KMS-11 (cell line): Measurements from ENCODE around the gene ANKRD61.
A peak's percentile ranks its signal among the peaks of the same experiment; 100 is the strongest.
"Not testable (repeated sequence)": the region's sequence is repeated elsewhere in the genome, so short reads cannot be mapped to it uniquely, and the experiment has no call there.

Source experiments
- H2AFZ ChIP-seq: fragments of 200-600 bp; sonication (generic); 2 replicates; pipeline ENCODE4 v1.6.1; 2016; ENCODE audit warnings: antibody characterized with exemption, mixed run types, low read depth
- H3K27ac ChIP-seq: fragments of 200-600 bp; sonication (generic); 2 replicates; pipeline ENCODE4 v1.6.1; 2016; ENCODE audit warnings: mild to moderate bottlenecking, mixed run types
- H3K27me3 ChIP-seq: fragments of 200-600 bp; sonication (generic); 2 replicates; pipeline ENCODE4 v1.6.1; 2017; ENCODE audit warnings: mild to moderate bottlenecking, low read depth, mixed run types, moderate library complexity; ENCODE audit not compliant: insufficient read depth
- H3K36me3 ChIP-seq: fragments of 200-600 bp; sonication (generic); 2 replicates; pipeline ENCODE4 v1.6.1; 2017; ENCODE audit warnings: mild to moderate bottlenecking, mixed run types; ENCODE audit not compliant: insufficient read depth
- H3K4me1 ChIP-seq: fragments of 200-600 bp; sonication (generic); 2 replicates; pipeline ENCODE4 v1.6.1; 2016; ENCODE audit warnings: mild to moderate bottlenecking, low read depth, mixed run types; ENCODE audit not compliant: poor library complexity, severe bottlenecking
- H3K4me2 ChIP-seq: fragments of 200-600 bp; sonication (generic); 2 replicates; pipeline ENCODE4 v1.7.0; 2016; ENCODE audit warnings: mild to moderate bottlenecking, mixed run types
- H3K4me3 ChIP-seq: fragments of 200-600 bp; sonication (generic); IDR thresholded peaks from 2 replicates; pipeline ENCODE4 v1.6.1; 2017; ENCODE audit warnings: low read depth, low read length, mixed read lengths; ENCODE audit not compliant: insufficient read depth
- H3K79me2 ChIP-seq: fragments of 200-600 bp; sonication (generic); 2 replicates; pipeline ENCODE4 v1.6.1; 2016; ENCODE audit warnings: low read depth, mixed run types; ENCODE audit not compliant: insufficient read depth
- H3K9ac ChIP-seq: fragments of 200-600 bp; sonication (generic); 2 replicates; pipeline ENCODE4 v1.6.1; 2016; ENCODE audit warnings: mild to moderate bottlenecking, mixed run types
- H4K20me1 ChIP-seq: fragments of 200-600 bp; sonication (generic); 2 replicates; pipeline ENCODE4 v1.6.1; 2016; ENCODE audit warnings: mild to moderate bottlenecking, mixed run types; ENCODE audit not compliant: insufficient read depth
- CTCF ChIP-seq: fragments of 200-600 bp; sonication (generic); conservative IDR thresholded peaks from 2 replicates; pipeline ENCODE4 v1.6.1; 2017; ENCODE audit warnings: low read depth, mild to moderate bottlenecking, antibody characterized with exemption, low read length, moderate library complexity, mixed read lengths

The ANKRD61 gene

DNA sequence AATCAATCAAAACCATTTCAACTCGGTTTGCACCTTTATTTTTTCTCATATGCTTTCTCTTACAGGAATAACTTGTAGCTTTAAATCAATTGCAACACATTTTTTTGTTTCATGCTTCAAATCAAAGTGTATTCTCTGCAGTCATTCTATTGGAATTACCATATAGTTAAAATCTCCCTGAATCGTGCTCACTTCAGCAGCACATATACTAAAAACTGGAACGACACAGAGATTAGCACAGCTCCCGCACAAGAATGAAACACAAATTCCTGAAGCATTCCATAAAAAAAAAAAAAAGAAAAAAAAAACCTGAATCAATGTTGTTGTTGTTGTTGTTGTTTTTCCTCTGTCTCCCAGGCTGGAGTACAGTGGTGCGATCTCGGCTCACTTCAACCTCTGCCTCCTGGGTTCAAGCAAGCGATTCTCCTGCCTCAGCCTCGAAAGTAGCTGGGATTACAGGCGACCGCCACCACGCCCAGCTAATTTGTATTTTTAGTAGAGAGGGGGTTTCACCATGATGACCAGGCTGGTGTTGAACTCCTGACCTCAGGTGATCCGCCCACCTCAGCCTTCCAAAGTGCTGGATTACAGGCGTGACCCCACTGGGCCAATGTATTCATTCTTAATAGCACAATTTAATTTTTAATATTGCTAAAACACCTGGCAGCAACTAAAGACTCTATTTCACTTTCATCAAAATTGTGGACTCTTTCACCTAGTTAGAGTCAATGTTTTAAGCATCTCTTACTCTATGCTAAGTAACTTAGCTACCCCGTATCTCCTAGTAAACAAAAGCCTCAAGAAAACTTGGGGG lies 26.3 kb downstream of the ANKRD61 start:
- Histone ChIP-seq H3K4me3 (no peak overlapping the region), H3K36me3 (peaks cover 10% of the 10 kb centered on the region; the same call in 1 of the 2 replicates), H3K9ac (peak overlapping the region; percentile 84; the same call in 1 of the 2 replicates), H2AFZ (no peak overlapping the region), H4K20me1 (no peaks in the 10 kb centered on the region), H3K4me2 (peak overlapping the region; percentile 71), H3K4me1 (peaks cover 20% of the 10 kb centered on the region), H3K79me2 (peaks cover 43% of the 10 kb centered on the region), H3K27ac (peak overlapping the region; percentile 80; the same call in 1 of the 2 replicates), H3K27me3 (no peaks in the 10 kb centered on the region)
- TF ChIP-seq CTCF, result no peak

- not testable (repeated sequence) for H3K27ac ChIP-seq, H4K20me1 ChIP-seq
- H3K4me1 ChIP-seq, result peaks cover 20% of the 10 kb centered on the region
Measured at GRCh38 chr7:6059941-6060340, 28.8 kb downstream of the ANKRD61 start.

GRCh38 chr7:6071406-6071805 lies 40.2 kb downstream of the ANKRD61 start:
- Histone ChIP-seq H3K36me3 (no peaks in the 10 kb centered on the region), H3K4me2 (peak overlapping the region; percentile 64), H3K79me2 (no peaks in the 10 kb centered on the region), H3K27me3 (no peaks in the 10 kb centered on the region), H3K4me1 (peaks cover 14% of the 10 kb centered on the region), H4K20me1 (no peaks in the 10 kb centered on the region), H2AFZ (peak overlapping the region; percentile 47; the same call in 1 of the 2 replicates), H3K9ac (no peak overlapping the region; the same call in 1 of the 2 replicates), H3K27ac (peak overlapping the region; percentile 42; the same call in 1 of the 2 replicates), H3K4me3 (no peak overlapping the region)
- TF ChIP-seq CTCF, result no peak

More at GRCh38 chr7:6059941-6060340, 28.8 kb downstream of the ANKRD61 start:
- peaks cover 36% of the 10 kb centered on the region for H3K79me2 ChIP-seq
- not testable (repeated sequence) for H3K9ac ChIP-seq, H3K4me2 ChIP-seq, H3K4me3 ChIP-seq, H2AFZ ChIP-seq, H3K36me3 ChIP-seq, H3K27me3 ChIP-seq

GRCh38 chr7:6074612-6075380 lies 43.6 kb downstream of the ANKRD61 start:
- H3K36me3 ChIP-seq, result no peaks in the 10 kb centered on the region
- no peak overlapping the region for H2AFZ ChIP-seq
- H3K4me3 ChIP-seq, result no peak overlapping the region
- H3K27me3 ChIP-seq, result no peaks in the 10 kb centered on the region
- H3K27ac ChIP-seq, result no peak overlapping the region
- no peaks in the 10 kb centered on the region for H4K20me1 ChIP-seq
- H3K4me2 ChIP-seq, result no peak overlapping the region
- H3K9ac ChIP-seq, result no peak overlapping the region
- no peak for TF ChIP-seq CTCF
- no peaks in the 10 kb centered on the region for H3K79me2 ChIP-seq
- H3K4me1 ChIP-seq, result peaks cover 14% of the 10 kb centered on the region
